Naive thymus-derived CD4-positive, alpha-beta T cell (primary cell): ENCODE data around the gene RPS23. TPM values are rescaled to one million over a fixed set of nuclear protein-coding genes. Genes with fewer than 3 reads are reported as not detected.

ENCODE experiments used
- ATAC-seq: fragments of 150-1000 bp; cut with Tn5 transposase; 2 replicates; pipeline ENCODE4 v1.10.0; 2021; ENCODE audit warnings: mild to moderate bottlenecking, moderate library complexity
- CTCF ChIA-PET: fragments of 350-600 bp; sonication (Branson Sonifier 250); formaldehyde crosslinking; loops from one replicate; lab custom pipeline; 2021; ENCODE audit warnings: antibody characterized with exemption; lab: Charles Lee
- POLR2A ChIA-PET: fragments of 350-600 bp; sonication (Branson Sonifier 250); formaldehyde crosslinking; loops from one replicate; lab custom pipeline; 2021; ENCODE audit warnings: antibody characterized with exemption, inconsistent platforms; lab: Charles Lee
- DNase-seq, 9 donors: peaks; one replicate each; pipeline versions ENCODE4 v3.0.0 to v3.0.0-alpha.2; 2020 to 2022; ENCODE audit warnings: mixed read lengths in 1 of 9
- H3K27ac ChIP-seq: one replicate; pipeline ENCODE4 v1.7.0; 2013; ENCODE audit warnings: mild to moderate bottlenecking, low read depth, low read length, moderate library complexity
- H3K27me3 ChIP-seq, 2 donors: one replicate each; pipeline ENCODE4 v1.7.0; 2013; ENCODE audit warnings: low read length in 2 of 2, mild to moderate bottlenecking in 2 of 2, moderate library complexity in 2 of 2; ENCODE audit not compliant: control insufficient read depth in 2 of 2, insufficient read depth in 2 of 2
- H3K36me3 ChIP-seq, 3 experiments: 1 replicate in 2 of 3; 2 replicates in 1 of 3; pipeline ENCODE4 v1.7.0; 2013; ENCODE audit warnings: low read length in 3 of 3, mild to moderate bottlenecking in 3 of 3, moderate library complexity in 1 of 3; ENCODE audit not compliant: insufficient read depth in 3 of 3, control insufficient read depth in 2 of 3
- H3K4me1 ChIP-seq, 2 donors: one replicate each; pipeline ENCODE4 v1.7.0; 2013; ENCODE audit warnings: low read length in 2 of 2, mild to moderate bottlenecking in 2 of 2, moderate library complexity in 1 of 2; ENCODE audit not compliant: control insufficient read depth in 2 of 2, insufficient read depth in 2 of 2
- H3K4me3 ChIP-seq: 2 replicates; pipeline ENCODE4 v1.7.0; 2013; ENCODE audit warnings: mild to moderate bottlenecking, low read length
- H3K9me3 ChIP-seq, 3 experiments: 1 replicate in 2 of 3; 2 replicates in 1 of 3; pipeline ENCODE4 v1.7.0; 2013; ENCODE audit warnings: low read length in 3 of 3; ENCODE audit not compliant: control insufficient read depth in 2 of 3
- H3K27ac Mint-ChIP-seq, 9 donors: one replicate each; pipeline ENCODE4 v1.8.0; 2020 to 2022; ENCODE audit warnings: mixed read lengths in 9 of 9, mild to moderate bottlenecking in 8 of 9, moderate library complexity in 5 of 9, inconsistent platforms in 2 of 9
- H3K27me3 Mint-ChIP-seq, 5 donors: one replicate each; pipeline ENCODE4 v1.8.0; 2021 to 2022; ENCODE audit warnings: mixed read lengths in 5 of 5, mild to moderate bottlenecking in 1 of 5
- H3K36me3 Mint-ChIP-seq, 5 donors: one replicate each; pipeline ENCODE4 v1.8.0; 2020 to 2022; ENCODE audit warnings: mixed read lengths in 5 of 5, mild to moderate bottlenecking in 3 of 5, inconsistent platforms in 1 of 5
- H3K4me1 Mint-ChIP-seq, 7 donors: one replicate each; pipeline ENCODE4 v1.8.0; 2020 to 2022; ENCODE audit warnings: mixed read lengths in 7 of 7, mild to moderate bottlenecking in 3 of 7, inconsistent platforms in 1 of 7
- H3K4me3 Mint-ChIP-seq, 10 donors: one replicate each; pipeline ENCODE4 v1.8.0; 2020 to 2022; ENCODE audit warnings: mild to moderate bottlenecking in 10 of 10, mixed read lengths in 10 of 10, moderate library complexity in 6 of 10, inconsistent platforms in 2 of 10
- H3K9me3 Mint-ChIP-seq, 11 donors: one replicate each; pipeline ENCODE4 v1.8.0; 2020 to 2022; ENCODE audit warnings: mixed read lengths in 11 of 11, mild to moderate bottlenecking in 4 of 11, inconsistent platforms in 1 of 11, moderate library complexity in 1 of 11
- intact Hi-C, 2 donors: fragments of 100-400 bp; cut with micrococcal nuclease; formaldehyde crosslinking; loops; one replicate each; pipeline ENCODE4 v1.15.1; 2023
- polyA plus RNA-seq, 2 donors: library from polyadenylated mRNA; unstranded; fragments of 300-500 nt; fragmentation: Illumina TruSeq; gene quantifications; one replicate each; pipeline ENCODE4 v1.2.3, GENCODE V29; 2021
- total RNA-seq, 6 experiments: library from RNA in 5 of 6; stranded (reverse) in 5 of 6; gene quantifications; 1 replicate in 5 of 6; 2 replicates in 1 of 6; pipeline ENCODE4 v1.2.3 and lab custom pipeline; 2021 to 2026

Gene RPS23
- total and polyA plus RNA-seq, 7 experiments from 2014 or later = 2,233 to 4,971 (median 3,899) TPM

DNA sequence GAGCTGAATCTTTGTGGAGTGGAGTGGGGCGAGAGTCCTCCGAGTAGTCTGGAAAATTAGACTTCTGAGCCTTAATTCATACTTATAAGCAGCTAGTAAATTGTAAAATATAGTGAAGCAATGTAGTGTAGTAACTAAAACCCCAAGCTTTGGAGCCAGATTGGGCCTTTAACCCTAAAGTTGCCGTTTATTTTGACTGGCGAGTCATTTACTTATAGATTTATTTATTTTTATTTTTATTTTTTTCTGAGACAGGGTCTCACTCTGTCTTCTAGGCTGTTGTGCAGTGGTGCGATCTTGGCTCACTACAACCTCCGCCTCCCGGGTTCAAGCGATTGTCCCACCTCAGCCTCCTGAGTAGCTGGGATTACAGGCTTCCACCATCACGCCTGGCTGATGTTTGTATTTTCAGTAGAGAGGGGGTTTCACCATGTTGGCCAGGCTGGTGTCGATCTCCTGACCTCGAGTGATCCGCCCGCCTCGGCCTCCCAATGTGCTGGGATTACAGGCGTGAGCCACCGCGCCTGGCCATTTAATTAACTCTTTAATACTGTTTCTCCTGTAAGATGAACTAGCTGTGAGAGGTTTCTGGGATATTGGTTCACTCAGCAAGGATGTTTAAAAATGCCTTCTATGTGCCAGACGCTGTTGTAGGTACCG, 687 bp upstream of the RPS23 start:
- intact Hi-C loops = loop anchor here (1.0 to 10.0 kb wide), 12 partner anchors 78 to 1872 kb away; partner anchors contain the start of genes SSBP2 (in 2 of the 2), TMEM167A (in 2 of the 2), XRCC4 (in 2 of the 2) and ZCCHC9 (in 2 of the 2)
- Histone ChIP-seq H3K4me3 (peak overlapping the region; percentile 72), H3K27ac (peak overlapping the region; percentile 80), H3K36me3 (peaks cover 6 to 29% (median 14%) of the 10 kb centered on the region in 3 experiments), H3K27me3 (no peaks in the 10 kb centered on the region), H3K4me1 (peaks cover 12 to 16% of the 10 kb centered on the region in 2 donors), H3K9me3 (no peaks in the 10 kb centered on the region)
- ATAC-seq = no peak
- ChIA-PET POLR2A (interaction anchor here (0.5 to 2.8 kb wide), 6 partner anchors 13 to 798 kb away, joined by 3 to 15 read pairs (median 3); partner anchors contain the start of genes SSBP2, TMEM167A and XRCC4), CTCF (interaction anchor here (0.6 to 0.9 kb wide), 2 partner anchors 13 to 71 kb away, joined by 3 read pairs; no protein-coding TSS in a partner anchor)
- H3K36me3 Mint-ChIP-seq = peaks cover 7 to 33% (median 30%) of the 10 kb centered on the region in 5 donors
- H3K4me1 Mint-ChIP-seq = peaks cover 13 to 60% (median 39%) of the 10 kb centered on the region in 7 donors
- peaks cover 0 to 3% (median 0%) of the 10 kb centered on the region in 11 donors for H3K9me3 Mint-ChIP-seq
- no peaks in the 10 kb centered on the region for H3K27me3 Mint-ChIP-seq
- peak overlapping the region; percentile 87 to 98 (median 94) for H3K4me3 Mint-ChIP-seq
- peak overlapping the region; percentile 94 to 99 (median 96) for H3K27ac Mint-ChIP-seq
- no peak for DNase-seq

DNA sequence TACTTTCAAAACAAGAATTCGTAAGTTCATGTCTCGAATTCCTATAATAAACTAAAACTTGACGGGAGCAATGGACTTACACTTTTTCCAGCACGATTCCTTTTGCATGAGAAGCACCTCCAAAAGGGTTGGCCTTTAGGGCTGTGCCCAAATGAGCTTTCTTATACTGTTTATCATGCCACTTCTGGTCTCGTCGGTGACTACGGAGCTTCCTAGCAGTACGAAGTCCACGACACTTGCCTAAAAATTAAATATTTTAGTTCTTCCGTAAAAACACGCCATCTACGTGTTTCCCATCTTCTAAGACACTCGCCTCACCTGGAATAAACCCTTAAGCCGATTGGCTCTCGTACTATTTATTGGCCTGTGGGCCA, 554 bp downstream of the RPS23 start:
- Mint-ChIP-seq H3K36me3 (peaks cover 7 to 38% (median 34%) of the 10 kb centered on the region in 5 donors), H3K27ac (peak overlapping the region; percentile 94 to 99 (median 96))

DNA sequence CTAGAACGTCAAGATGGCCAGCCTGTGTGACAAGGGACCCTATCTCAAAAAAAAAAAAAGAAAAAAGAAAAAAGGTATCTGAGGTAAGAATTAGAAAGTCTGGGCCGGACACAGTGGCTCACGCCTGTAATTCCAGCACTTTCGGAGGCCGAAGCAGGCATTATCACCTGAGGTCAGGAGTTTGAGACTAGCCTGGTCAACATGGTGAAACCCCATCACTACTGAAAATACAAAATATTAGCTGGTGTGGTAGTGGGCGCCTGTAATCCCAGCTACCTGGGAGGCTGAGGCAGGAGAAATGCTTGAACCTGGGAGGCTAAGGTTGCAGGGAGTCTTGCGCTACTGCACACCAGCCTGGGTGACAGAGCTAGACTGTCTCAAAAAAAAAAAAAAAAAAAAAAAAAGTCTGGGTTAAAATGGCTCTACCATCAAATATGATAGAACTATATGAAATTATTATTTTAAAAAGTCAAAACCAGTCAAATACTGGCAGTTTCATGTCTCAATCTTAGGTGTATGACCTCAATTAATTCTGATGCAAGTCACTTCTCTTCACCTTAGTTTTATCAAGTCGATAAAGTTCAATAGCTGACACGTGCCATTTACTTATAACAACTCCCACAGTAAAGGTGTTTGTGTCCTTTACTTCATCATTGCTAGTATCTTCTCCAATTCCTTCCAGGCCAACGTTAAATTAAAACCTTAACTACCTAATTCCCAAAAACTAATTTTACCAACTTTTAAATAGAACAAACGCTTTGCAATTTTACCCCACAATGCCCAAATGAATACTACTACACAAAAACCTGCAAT, 1.1 kb downstream of the RPS23 start:
- no peak for ATAC-seq
- no peaks in the 10 kb centered on the region for H3K9me3 ChIP-seq
- H3K36me3 Mint-ChIP-seq = peaks cover 7 to 40% (median 37%) of the 10 kb centered on the region in 5 donors
- H3K27ac Mint-ChIP-seq = peak overlapping the region; percentile 94 to 99 (median 96)
- ChIA-PET CTCF (no interaction called here), POLR2A (interaction anchor here (1.4 to 2.8 kb wide), 3 partner anchors 526 to 974 kb away, joined by 3 to 15 read pairs (median 7); partner anchors contain the start of genes SSBP2, TMEM167A and XRCC4)
- H3K9me3 Mint-ChIP-seq = peaks cover 0 to 3% (median 0%) of the 10 kb centered on the region in 11 donors
- peak overlapping the region; percentile 80 for H3K27ac ChIP-seq
- DNase-seq = no peak
- H3K27me3 Mint-ChIP-seq = no peaks in the 10 kb centered on the region
- H3K4me1 ChIP-seq = peaks cover 12 to 16% of the 10 kb centered on the region in 2 donors
- intact Hi-C loops = loop anchor here in 1 of 2 donors (5.0 to 10.0 kb wide), 2 partner anchors 1068 to 1870 kb away; partner anchors contain the start of gene ZFYVE16
- peaks cover 6 to 32% (median 14%) of the 10 kb centered on the region in 3 experiments for H3K36me3 ChIP-seq
- H3K4me3 Mint-ChIP-seq = peak overlapping the region; percentile 87 to 98 (median 94)
- H3K4me1 Mint-ChIP-seq = peaks cover 13 to 72% (median 44%) of the 10 kb centered on the region in 7 donors
- H3K27me3 ChIP-seq = no peaks in the 10 kb centered on the region
- peak overlapping the region; percentile 72 for H3K4me3 ChIP-seq

More for the DNA sequence above, 554 bp downstream of the RPS23 start:
- H3K27me3 Mint-ChIP-seq = no peaks in the 10 kb centered on the region
- ChIA-PET POLR2A (interaction anchor here (0.9 to 2.8 kb wide), 6 partner anchors 10 to 974 kb away, joined by 3 to 15 read pairs (median 3); partner anchors contain the start of genes SSBP2, TMEM167A and XRCC4), CTCF (no interaction called here)
- peaks cover 12 to 16% of the 10 kb centered on the region in 2 donors for H3K4me1 ChIP-seq
- peaks cover 6 to 32% (median 14%) of the 10 kb centered on the region in 3 experiments for H3K36me3 ChIP-seq
- no peak for DNase-seq
- peak overlapping the region; percentile 72 for H3K4me3 ChIP-seq
- peaks cover 0 to 3% (median 0%) of the 10 kb centered on the region in 11 donors for H3K9me3 Mint-ChIP-seq
- H3K27me3 ChIP-seq = no peaks in the 10 kb centered on the region
- peak overlapping the region; percentile 80 for H3K27ac ChIP-seq
- H3K4me1 Mint-ChIP-seq = peaks cover 13 to 69% (median 40%) of the 10 kb centered on the region in 7 donors
- H3K4me3 Mint-ChIP-seq = peak overlapping the region; percentile 87 to 98 (median 94)
- no peaks in the 10 kb centered on the region for H3K9me3 ChIP-seq
- intact Hi-C loops = loop anchor here in 1 of 2 donors (5.0 to 10.0 kb wide), 2 partner anchors 1067 to 1870 kb away; partner anchors contain the start of gene ZFYVE16
- no peak for ATAC-seq

DNA sequence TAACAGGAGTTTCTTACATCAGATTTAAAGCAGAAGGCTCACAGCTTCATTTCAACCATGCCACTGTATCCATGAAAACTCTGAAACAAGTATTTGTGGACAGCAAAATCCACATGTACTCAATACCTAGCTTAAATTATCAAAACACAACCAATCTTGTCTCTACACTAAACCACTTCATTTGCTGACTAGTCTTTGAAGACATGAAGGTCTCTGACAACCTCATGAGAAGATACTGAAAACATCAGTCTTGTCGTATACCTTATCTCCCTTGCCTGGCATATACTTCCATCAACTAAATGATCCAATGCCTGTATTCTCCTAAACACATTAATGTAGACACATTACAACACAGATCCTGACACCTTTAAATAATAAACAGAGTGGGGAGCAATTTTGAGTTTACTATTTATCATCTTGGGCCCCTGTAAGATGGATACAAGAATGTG, 2.9 kb downstream of the RPS23 start:
- Mint-ChIP-seq H3K9me3 (peaks cover 0 to 3% (median 0%) of the 10 kb centered on the region in 11 donors), H3K4me3 (peak overlapping the region in 6 of 10 donors; percentile 3 to 66 (median 16)), H3K36me3 (peaks cover 7 to 45% (median 37%) of the 10 kb centered on the region in 5 donors), H3K27me3 (no peaks in the 10 kb centered on the region), H3K4me1 (peaks cover 13 to 70% (median 40%) of the 10 kb centered on the region in 7 donors), H3K27ac (peak overlapping the region in 4 of 9 donors; percentile 13 to 31 (median 17))
- intact Hi-C loops = loop anchor here in 1 of 2 donors (5.0 to 10.0 kb wide), 2 partner anchors 1070 to 1868 kb away; partner anchors contain the start of gene ZFYVE16
- Histone ChIP-seq H3K36me3 (peaks cover 6 to 32% (median 14%) of the 10 kb centered on the region in 3 experiments), H3K4me3 (no peak overlapping the region), H3K4me1 (peaks cover 12 to 16% of the 10 kb centered on the region in 2 donors), H3K27ac (no peak overlapping the region), H3K9me3 (no peaks in the 10 kb centered on the region), H3K27me3 (no peaks in the 10 kb centered on the region)
- POLR2A ChIA-PET = interaction anchor here (0.8 kb wide), 1 partner anchor 17 kb away, joined by 3 read pairs; no protein-coding TSS in a partner anchor
- CTCF ChIA-PET = no interaction called here
- ATAC-seq (no peak), DNase-seq (no peak)

DNA sequence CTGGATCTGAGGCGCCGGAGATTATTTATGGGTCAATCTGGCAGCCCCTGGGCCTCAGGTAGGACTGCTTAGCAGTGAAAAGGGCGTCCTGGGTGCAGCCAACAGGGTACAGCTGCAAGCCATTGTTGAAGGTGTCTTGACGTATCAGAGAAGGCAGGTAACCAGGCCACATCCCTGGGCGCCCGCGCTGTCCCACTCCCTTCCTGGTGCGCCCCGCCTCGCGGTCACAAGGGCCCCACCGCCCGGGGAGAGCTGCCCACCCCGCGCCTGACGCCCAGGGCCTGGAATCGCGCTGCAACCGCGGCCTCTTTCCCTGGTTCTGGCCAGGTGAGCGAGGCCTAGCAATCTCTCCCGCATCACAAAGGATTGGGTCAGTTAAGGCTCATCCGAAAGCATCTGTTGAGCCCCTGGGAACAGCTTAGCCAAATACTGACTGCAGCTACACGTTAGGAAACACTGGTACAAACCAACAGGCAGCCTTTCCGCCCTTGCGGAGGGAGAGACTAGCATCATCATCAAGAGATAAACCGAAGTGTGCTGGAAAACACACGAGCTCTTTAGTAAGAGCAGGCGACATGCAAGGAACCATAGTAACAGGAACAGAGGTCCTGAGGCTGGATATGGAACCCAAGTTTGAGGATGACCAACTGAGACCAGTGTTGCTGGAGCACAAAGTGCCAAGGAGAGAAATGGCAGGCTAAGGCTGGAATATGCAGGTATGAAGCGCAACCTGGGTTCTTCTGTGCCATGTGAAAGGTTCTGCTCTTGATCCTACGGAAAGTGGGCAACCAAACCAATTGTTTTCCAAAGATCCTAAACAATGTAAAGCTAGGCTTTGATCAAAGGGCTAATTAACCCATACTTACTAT, 3.6 kb downstream of the RPS23 start:
- DNase-seq (peak in 1 of 9 donors; percentile 25), ATAC-seq (no peak)
- no peaks in the 10 kb centered on the region for H3K9me3 ChIP-seq
- H3K4me1 Mint-ChIP-seq = peaks cover 13 to 69% (median 40%) of the 10 kb centered on the region in 7 donors
- H3K27ac ChIP-seq = no peak overlapping the region
- H3K36me3 Mint-ChIP-seq = peaks cover 7 to 52% (median 40%) of the 10 kb centered on the region in 5 donors
- peak overlapping the region in 2 of 9 donors; percentile 31 to 38 for H3K27ac Mint-ChIP-seq
- peaks cover 12 to 16% of the 10 kb centered on the region in 2 donors for H3K4me1 ChIP-seq
- no peaks in the 10 kb centered on the region for H3K27me3 Mint-ChIP-seq
- H3K9me3 Mint-ChIP-seq = peaks cover 0 to 7% (median 0%) of the 10 kb centered on the region in 11 donors
- no peaks in the 10 kb centered on the region for H3K27me3 ChIP-seq
- peaks cover 6 to 32% (median 14%) of the 10 kb centered on the region in 3 experiments for H3K36me3 ChIP-seq
- ChIA-PET CTCF (no interaction called here), POLR2A (interaction anchor here (0.8 kb wide), 1 partner anchor 17 kb away, joined by 3 read pairs; no protein-coding TSS in a partner anchor)
- H3K4me3 ChIP-seq = no peak overlapping the region
- peak overlapping the region in 1 of 10 donors; percentile 14 for H3K4me3 Mint-ChIP-seq
- intact Hi-C loops = loop anchor here in 1 of 2 donors (5.0 to 10.0 kb wide), 2 partner anchors 1070 to 1867 kb away; partner anchors contain the start of gene ZFYVE16
